Loucy (cell line): ENCODE results near the gene KRTAP2-1.

Experiments used
- H2AFZ ChIP-seq: fragments of 200-600 bp; sonication (generic); 2 replicates; pipeline ENCODE4 v1.6.0; 2016; ENCODE audit warnings: antibody characterized with exemption, mild to moderate bottlenecking, low read length, moderate library complexity
- H3F3A ChIP-seq: fragments of 200-600 bp; 2 replicates; pipeline ENCODE4 v1.6.0; 2016; ENCODE audit warnings: antibody characterized with exemption, low read depth, mild to moderate bottlenecking
- H3K27me3 ChIP-seq: fragments of 200-600 bp; sonication (generic); 2 replicates; pipeline ENCODE4 v1.6.1; 2014; ENCODE audit warnings: low read length, mild to moderate bottlenecking; ENCODE audit not compliant: insufficient read depth, poor library complexity, severe bottlenecking
- H3K36me3 ChIP-seq: fragments of 200-600 bp; sonication (generic); 2 replicates; pipeline ENCODE4 v1.6.1; 2016; ENCODE audit warnings: low read length; ENCODE audit not compliant: insufficient read depth
- H3K4me1 ChIP-seq: fragments of 200-600 bp; sonication (generic); 2 replicates; pipeline ENCODE4 v1.5.1; 2014; ENCODE audit warnings: low read length, mild to moderate bottlenecking; ENCODE audit not compliant: insufficient read depth, poor library complexity, severe bottlenecking
- H3K4me2 ChIP-seq: fragments of 200-600 bp; sonication (generic); 2 replicates; pipeline ENCODE4 v1.6.0; 2014; ENCODE audit warnings: antibody characterized with exemption, low read length, low read depth, mild to moderate bottlenecking; ENCODE audit not compliant: poor library complexity, severe bottlenecking
- H3K4me3 ChIP-seq: fragments of 200-600 bp; sonication (generic); 2 replicates; pipeline ENCODE4 v1.5.1; 2014; ENCODE audit warnings: low read length, mild to moderate bottlenecking, mixed read lengths; ENCODE audit not compliant: poor library complexity, severe bottlenecking
- H3K79me2 ChIP-seq: fragments of 200-600 bp; sonication (generic); 2 replicates; pipeline ENCODE4 v1.6.1; 2014; ENCODE audit warnings: low read length; ENCODE audit not compliant: insufficient read depth
- H3K9ac ChIP-seq: fragments of 200-600 bp; sonication (generic); 2 replicates; pipeline ENCODE4 v1.6.0; 2014; ENCODE audit warnings: mild to moderate bottlenecking, low read depth, low read length, moderate library complexity; ENCODE audit not compliant: poor library complexity, severe bottlenecking
- H3K9me2 ChIP-seq: fragments of 200-600 bp; sonication (generic); replicated peaks from 2 replicates; pipeline ENCODE4 v1.6.1; 2016; ENCODE audit warnings: low read depth, low read length, mixed read lengths
- H3K9me3 ChIP-seq: fragments of 200-600 bp; sonication (generic); 2 replicates; pipeline ENCODE4 v1.6.1; 2014; ENCODE audit warnings: mild to moderate bottlenecking, antibody characterized with exemption, low read length, low read depth; ENCODE audit not compliant: insufficient read depth
- H4K20me1 ChIP-seq: fragments of 200-600 bp; sonication (generic); 2 replicates; pipeline ENCODE4 v1.6.0; 2014; ENCODE audit warnings: antibody characterized with exemption, low read length, mild to moderate bottlenecking; ENCODE audit not compliant: insufficient read depth, poor library complexity, severe bottlenecking
- EZH2phosphoT487 ChIP-seq: fragments of 200-600 bp; IDR thresholded peaks from 2 replicates; pipeline ENCODE4 v1.6.1; 2018; ENCODE audit warnings: antibody characterized with exemption, mild to moderate bottlenecking, moderate library complexity, borderline replicate concordance
- TF ChIP-seq, protein P1 (sequence below): fragments of 200-600 bp; sonication (generic); conservative IDR thresholded peaks from 2 replicates; pipeline ENCODE4 v1.5.1; 2014; ENCODE audit warnings: mild to moderate bottlenecking, antibody characterized with exemption, low read length

KRTAP2-1 gene

DNA sequence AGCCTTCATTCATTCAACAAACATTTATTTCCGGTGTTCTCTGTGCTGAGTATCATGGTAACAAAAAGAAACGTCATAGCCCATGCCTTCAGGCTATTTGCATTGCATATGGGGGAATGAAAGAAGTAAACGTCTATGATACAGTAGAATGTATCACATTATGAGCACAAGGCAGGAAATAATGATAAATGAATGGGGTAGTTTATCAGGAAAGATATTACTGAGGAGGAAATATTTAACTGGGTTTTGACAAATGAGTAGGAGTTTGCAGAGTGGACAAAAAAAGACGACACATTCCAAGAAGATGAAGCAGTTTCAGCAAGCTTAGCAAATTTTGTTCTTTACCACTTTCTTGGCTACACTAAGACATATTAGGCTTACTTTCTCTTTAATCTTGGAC lies 35.5 kb upstream of the KRTAP2-1 start:
- no peak for TF ChIP-seq EZH2phosphoT487
- TF ChIP-seq, protein P1, sequence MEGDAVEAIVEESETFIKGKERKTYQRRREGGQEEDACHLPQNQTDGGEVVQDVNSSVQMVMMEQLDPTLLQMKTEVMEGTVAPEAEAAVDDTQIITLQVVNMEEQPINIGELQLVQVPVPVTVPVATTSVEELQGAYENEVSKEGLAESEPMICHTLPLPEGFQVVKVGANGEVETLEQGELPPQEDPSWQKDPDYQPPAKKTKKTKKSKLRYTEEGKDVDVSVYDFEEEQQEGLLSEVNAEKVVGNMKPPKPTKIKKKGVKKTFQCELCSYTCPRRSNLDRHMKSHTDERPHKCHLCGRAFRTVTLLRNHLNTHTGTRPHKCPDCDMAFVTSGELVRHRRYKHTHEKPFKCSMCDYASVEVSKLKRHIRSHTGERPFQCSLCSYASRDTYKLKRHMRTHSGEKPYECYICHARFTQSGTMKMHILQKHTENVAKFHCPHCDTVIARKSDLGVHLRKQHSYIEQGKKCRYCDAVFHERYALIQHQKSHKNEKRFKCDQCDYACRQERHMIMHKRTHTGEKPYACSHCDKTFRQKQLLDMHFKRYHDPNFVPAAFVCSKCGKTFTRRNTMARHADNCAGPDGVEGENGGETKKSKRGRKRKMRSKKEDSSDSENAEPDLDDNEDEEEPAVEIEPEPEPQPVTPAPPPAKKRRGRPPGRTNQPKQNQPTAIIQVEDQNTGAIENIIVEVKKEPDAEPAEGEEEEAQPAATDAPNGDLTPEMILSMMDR = no peak
- Histone ChIP-seq H3K9me3 (no peaks in the 10 kb centered on the region), H3K9ac (no peak overlapping the region), H3K27me3 (no peaks in the 10 kb centered on the region), H3F3A (no peaks in the 10 kb centered on the region), H3K4me3 (no peak overlapping the region), H3K79me2 (no peaks in the 10 kb centered on the region), H3K4me1 (no peaks in the 10 kb centered on the region), H3K36me3 (no peaks in the 10 kb centered on the region), H4K20me1 (no peaks in the 10 kb centered on the region), H3K9me2 (no peaks in the 10 kb centered on the region), H2AFZ (no peak overlapping the region), H3K4me2 (no peak overlapping the region)

- H3K4me2 ChIP-seq = no peak overlapping the region
- H3K4me1 ChIP-seq = no peaks in the 10 kb centered on the region
- H3K36me3 ChIP-seq = no peaks in the 10 kb centered on the region
- H4K20me1 ChIP-seq = no peaks in the 10 kb centered on the region
- no peak overlapping the region for H3K4me3 ChIP-seq
- no peak overlapping the region for H3K9ac ChIP-seq
- H3F3A ChIP-seq = no peaks in the 10 kb centered on the region
- H3K79me2 ChIP-seq = no peaks in the 10 kb centered on the region
- H2AFZ ChIP-seq = no peak overlapping the region
- no peaks in the 10 kb centered on the region for H3K9me2 ChIP-seq
- no peaks in the 10 kb centered on the region for H3K9me3 ChIP-seq
- H3K27me3 ChIP-seq = no peaks in the 10 kb centered on the region
- TF ChIP-seq, protein P1 = no peak
- no peak for TF ChIP-seq EZH2phosphoT487
Measured at GRCh38 chr17:41076788-41077187, 29.7 kb upstream of the KRTAP2-1 start.

GRCh38 chr17:41073676-41074075 lies 26.6 kb upstream of the KRTAP2-1 start:
- no peaks in the 10 kb centered on the region for H3K9me3 ChIP-seq
- H2AFZ ChIP-seq = no peak overlapping the region
- no peaks in the 10 kb centered on the region for H3K36me3 ChIP-seq
- no peak overlapping the region for H3K4me2 ChIP-seq
- H3K9ac ChIP-seq = no peak overlapping the region
- H3F3A ChIP-seq = no peaks in the 10 kb centered on the region
- no peaks in the 10 kb centered on the region for H3K79me2 ChIP-seq
- H3K9me2 ChIP-seq = no peaks in the 10 kb centered on the region
- TF ChIP-seq, protein P1 = no peak
- TF ChIP-seq EZH2phosphoT487 = no peak
- peaks cover 8% of the 10 kb centered on the region for H3K4me1 ChIP-seq
- no peak overlapping the region for H3K4me3 ChIP-seq
- no peaks in the 10 kb centered on the region for H4K20me1 ChIP-seq
- no peaks in the 10 kb centered on the region for H3K27me3 ChIP-seq
